Suprapubic skin (tissue), 4 donors: ENCODE data around the gene ARTN.

ENCODE experiments used
- CTCF ChIP-seq, 2 donors: fragments of 200-600 bp in 1 of 2; fragments of 450-650 bp in 1 of 2; sonication (generic) in 1 of 2; IDR thresholded peaks; one replicate each; pipeline ENCODE4 v1.5.1; 2016 to 2019; ENCODE audit warnings: antibody characterized with exemption in 2 of 2, mild to moderate bottlenecking in 1 of 2, moderate library complexity in 1 of 2
- EP300 ChIP-seq: sonication (generic); formaldehyde crosslinking; IDR thresholded peaks from one replicate; pipeline ENCODE4 v1.6.1; 2017; ENCODE audit warnings: antibody characterized with exemption
- POLR2A ChIP-seq, 2 donors: fragments of 450-650 bp; IDR thresholded peaks; one replicate each; pipeline ENCODE4 v1.6.1; 2017; ENCODE audit warnings: antibody characterized with exemption in 2 of 2, mild to moderate bottlenecking in 2 of 2, moderate library complexity in 2 of 2
- POLR2AphosphoS5 ChIP-seq, 3 donors: sonication (generic); formaldehyde crosslinking; IDR thresholded peaks; one replicate each; pipeline ENCODE4 v1.6.1; 2017; ENCODE audit warnings: antibody characterized with exemption in 3 of 3

GRCh38 chr1:43908858-43909257, 24.7 kb upstream of the ARTN start:
- no peak for TF ChIP-seq POLR2A (IDR thresholded peaks at IDR 0.05)
- no peak for TF ChIP-seq CTCF (IDR thresholded peaks at IDR 0.05)
- TF ChIP-seq EP300, result no peak
- TF ChIP-seq POLR2AphosphoS5 (IDR thresholded peaks at IDR 0.05), result no peak
